ENCODE data around the gene MINK1. TPM values are rescaled to one million over a fixed set of nuclear protein-coding genes. Genes with fewer than 3 reads are reported as not detected.
A peak's percentile ranks its signal among the peaks of the same experiment; 100 is the strongest.

The MINK1 gene
- total RNA-seq, 1 experiment from 2014 or later = 68.8 TPM

- Histone ChIP-seq H2BK120ac (ENCODE audit: low read depth, low read length, poor library complexity, severe bottlenecking) (no peak overlapping the region), H3K9me3 (ENCODE audit: control insufficient read depth, low read depth, low read length) (no peaks in the 10 kb centered on the region), H4K91ac (ENCODE audit: insufficient read length, low read depth, low read length) (no peak overlapping the region), H3K27ac (ENCODE audit: insufficient read length, low read depth, low read length) (no peak overlapping the region), H3K9ac (ENCODE audit: extremely low read depth, insufficient read length, low read length) (no peak overlapping the region), H2BK15ac (ENCODE audit: low read depth, low read length) (no peak overlapping the region), H3K56ac (ENCODE audit: insufficient read length, low read depth, low read length) (no peak overlapping the region), H3K18ac (ENCODE audit: insufficient read length, low read depth, low read length) (no peak overlapping the region), H3K27me3 (ENCODE audit: insufficient read depth, low read length) (no peaks in the 10 kb centered on the region), H3K79me1 (ENCODE audit: insufficient read depth, low read depth, low read length, poor library complexity, severe bottlenecking) (no peaks in the 10 kb centered on the region), H2BK12ac (ENCODE audit: insufficient read length, low read depth, low read length) (no peak overlapping the region), H3K14ac (ENCODE audit: insufficient read depth, low read length) (no peak overlapping the region), H3T11ph (ENCODE audit: low read length) (no peak overlapping the region), H2AFZ (ENCODE audit: low read length) (no peak overlapping the region), H4K20me1 (ENCODE audit: control insufficient read depth, insufficient read depth, insufficient read length) (no peaks in the 10 kb centered on the region), H3K4ac (ENCODE audit: low read depth, low read length) (no peak overlapping the region), H3K23ac (ENCODE audit: insufficient read length, low read depth, low read length) (no peak overlapping the region), H2BK20ac (ENCODE audit: low read depth, low read length, poor library complexity, severe bottlenecking) (no peak overlapping the region), H3K23me2 (ENCODE audit: insufficient read length, low read depth, low read length, poor library complexity, severe bottlenecking) (no peaks in the 10 kb centered on the region), H2BK5ac (ENCODE audit: insufficient read length, low read length) (no peak overlapping the region), H4K5ac (ENCODE audit: insufficient read length, low read depth, low read length) (no peak overlapping the region), H3K4me1 (ENCODE audit: insufficient read depth, low read length) (peaks cover 3% of the 10 kb centered on the region; the same call in 1 of the 2 replicates), H3K79me2 (ENCODE audit: insufficient read depth, low read length) (no peaks in the 10 kb centered on the region), H4K8ac (replicated peaks; ENCODE audit: insufficient read length, low read depth, low read length) (no peak overlapping the region), H3K4me2 (ENCODE audit: insufficient read depth, insufficient read length, low read length) (no peak overlapping the region), H2AK5ac (ENCODE audit: insufficient read length, low read length) (no peak overlapping the region)
- no CpG with 5 or more reads among the region's 8 CpGs for WGBS (ENCODE audit: extremely low coverage, insufficient read length, low lambda C conversion rate)
- Mint-ChIP-seq H3K4me1 (peaks cover 7% of the 10 kb centered on the region in 2 experiments), H3K9me3 (no peaks in the 10 kb centered on the region), H3K36me3 (ENCODE audit: insufficient read depth in 1 of 3, low read depth in 3 of 3) (no peaks in the 10 kb centered on the region), H3K27me3 (ENCODE audit: low read depth) (no peaks in the 10 kb centered on the region; the same call in 1 of the 2 replicates), H3K4me3 (no peak overlapping the region), H3K27ac (peak overlapping the region in 1 of 3 experiments; percentile 89; a peak in 2 of 7 replicates)
- TF ChIP-seq, protein P1, sequence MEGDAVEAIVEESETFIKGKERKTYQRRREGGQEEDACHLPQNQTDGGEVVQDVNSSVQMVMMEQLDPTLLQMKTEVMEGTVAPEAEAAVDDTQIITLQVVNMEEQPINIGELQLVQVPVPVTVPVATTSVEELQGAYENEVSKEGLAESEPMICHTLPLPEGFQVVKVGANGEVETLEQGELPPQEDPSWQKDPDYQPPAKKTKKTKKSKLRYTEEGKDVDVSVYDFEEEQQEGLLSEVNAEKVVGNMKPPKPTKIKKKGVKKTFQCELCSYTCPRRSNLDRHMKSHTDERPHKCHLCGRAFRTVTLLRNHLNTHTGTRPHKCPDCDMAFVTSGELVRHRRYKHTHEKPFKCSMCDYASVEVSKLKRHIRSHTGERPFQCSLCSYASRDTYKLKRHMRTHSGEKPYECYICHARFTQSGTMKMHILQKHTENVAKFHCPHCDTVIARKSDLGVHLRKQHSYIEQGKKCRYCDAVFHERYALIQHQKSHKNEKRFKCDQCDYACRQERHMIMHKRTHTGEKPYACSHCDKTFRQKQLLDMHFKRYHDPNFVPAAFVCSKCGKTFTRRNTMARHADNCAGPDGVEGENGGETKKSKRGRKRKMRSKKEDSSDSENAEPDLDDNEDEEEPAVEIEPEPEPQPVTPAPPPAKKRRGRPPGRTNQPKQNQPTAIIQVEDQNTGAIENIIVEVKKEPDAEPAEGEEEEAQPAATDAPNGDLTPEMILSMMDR (conservative IDR thresholded peaks at IDR 0.05) = 0 out of 3 replicates have a peak, but pooled peaks have one; percentile 11
- DNase-seq = peak; percentile 40
These were observed 86.4 kb downstream of the MINK1 start for GRCh38 chr17:4919511-4920047.
